Smooth muscle cell (in vitro differentiated cells): Measurements from ENCODE around the gene ARFGAP3. TPM values are rescaled to one million over a fixed set of nuclear protein-coding genes. Genes with fewer than 3 reads are reported as not detected.

Source experiments
- DNase-seq: peaks from one replicate; lab custom pipeline; 2025; ENCODE audit not compliant: unreplicated experiment; lab: John Stamatoyannopoulos, UW
- H2AFZ ChIP-seq: fragments of 200-600 bp; sonication (generic); 2 replicates; pipeline ENCODE4 v1.6.0; 2016; ENCODE audit warnings: antibody characterized with exemption, low read depth, mild to moderate bottlenecking
- H3F3A ChIP-seq: fragments of 200-600 bp; sonication (generic); 2 replicates; pipeline ENCODE4 v1.6.0; 2017; ENCODE audit warnings: antibody characterized with exemption, low read depth
- H3K27ac ChIP-seq: fragments of 200-600 bp; sonication (generic); 2 replicates; pipeline ENCODE4 v1.5.1; 2016; ENCODE audit warnings: low read depth, mild to moderate bottlenecking
- H3K27me3 ChIP-seq: fragments of 200-600 bp; sonication (generic); 2 replicates; pipeline ENCODE4 v1.6.1; 2016; ENCODE audit warnings: low read depth, mild to moderate bottlenecking
- H3K36me3 ChIP-seq: fragments of 200-600 bp; sonication (generic); 2 replicates; pipeline ENCODE4 v1.5.1; 2016; ENCODE audit warnings: low read depth
- H3K4me1 ChIP-seq: fragments of 200-600 bp; sonication (generic); 2 replicates; pipeline ENCODE4 v1.5.1; 2016; ENCODE audit warnings: low read depth
- H3K4me2 ChIP-seq: fragments of 200-600 bp; sonication (generic); 2 replicates; pipeline ENCODE4 v1.6.0; 2016; ENCODE audit warnings: mild to moderate bottlenecking
- H3K4me3 ChIP-seq: fragments of 200-600 bp; sonication (generic); 2 replicates; pipeline ENCODE4 v1.5.1; 2016; ENCODE audit warnings: mild to moderate bottlenecking
- H3K79me2 ChIP-seq: fragments of 200-600 bp; sonication (generic); 2 replicates; pipeline ENCODE4 v1.6.0; 2016; ENCODE audit warnings: low read depth, mild to moderate bottlenecking
- H3K9ac ChIP-seq: fragments of 200-600 bp; sonication (generic); 2 replicates; pipeline ENCODE4 v1.6.0; 2016; ENCODE audit warnings: low read depth
- H3K9me3 ChIP-seq: fragments of 200-600 bp; sonication (generic); replicated peaks from 2 replicates; pipeline ENCODE4 v1.5.1; 2016; ENCODE audit warnings: low read depth
- H4K20me1 ChIP-seq: fragments of 200-600 bp; sonication (generic); 2 replicates; pipeline ENCODE4 v1.6.0; 2016; ENCODE audit warnings: low read depth
- WGBS: methylation state at CpG from one replicate; pipeline ENCODE4 v1.1.7; 2016; ENCODE audit warnings: low lambda C conversion rate; 5-methylcytosine and 5-hydroxymethylcytosine counted together
- polyA plus RNA-seq: library from polyadenylated mRNA; unstranded; fragments of >200 nt; fragmentation: Nextera tagmentation; extraction: Ambion mirVana; gene quantifications from 2 replicates; pipeline ENCODE4 v1.2.1, GENCODE V29; 2016
- total RNA-seq: library from RNA; depleted of rRNA; stranded (reverse); fragments of >200 nt; gene quantifications from 2 replicates; pipeline ENCODE4 v1.2.3, GENCODE V29; 2014
- TF ChIP-seq, protein P1 (sequence below): fragments of 200-600 bp; sonication (generic); IDR thresholded peaks from 2 replicates; pipeline ENCODE4 v1.5.1; 2017; ENCODE audit warnings: borderline replicate concordance, mild to moderate bottlenecking, antibody characterized with exemption; ENCODE audit not compliant: insufficient read depth, poor library complexity, severe bottlenecking

ARFGAP3 gene
- total and polyA plus RNA-seq, 2 experiments from 2014 or later: 69.2 to 89.9 TPM

DNA sequence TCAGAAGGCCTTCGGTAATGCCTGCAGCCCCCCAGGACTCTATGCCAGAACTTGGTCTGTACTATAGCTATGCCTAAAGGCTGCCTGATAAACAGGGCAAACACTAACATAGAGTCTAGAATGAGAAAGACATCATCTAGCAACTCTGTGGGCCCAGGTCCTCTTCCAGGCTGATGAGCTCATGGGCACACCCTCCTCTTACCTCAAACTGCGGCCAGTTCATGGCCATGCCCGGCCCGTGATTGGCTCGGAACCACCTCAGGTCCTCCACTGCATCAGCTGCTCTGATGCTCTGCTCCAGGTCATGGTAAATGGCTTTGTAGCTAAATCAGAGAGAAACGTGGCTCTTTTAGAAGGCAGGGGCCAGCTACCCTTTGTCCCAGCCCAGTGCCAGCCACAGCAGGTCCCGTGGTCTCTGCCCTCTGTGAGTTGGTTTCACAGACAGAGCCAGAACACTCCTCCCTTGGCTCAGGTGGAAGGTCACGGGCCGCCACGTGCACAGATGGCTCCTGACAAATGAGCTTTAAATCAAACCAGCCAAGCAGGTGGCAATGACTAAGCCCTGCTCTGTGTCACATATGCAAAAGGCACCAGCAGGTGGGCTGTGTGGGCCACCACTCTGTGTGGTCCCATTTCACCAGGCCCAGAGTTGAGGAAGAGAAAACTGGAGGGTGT lies 25.0 kb upstream of the ARFGAP3 start:
- Histone ChIP-seq H3K9me3 (no peaks in the 10 kb centered on the region), H3F3A (no peaks in the 10 kb centered on the region), H3K27me3 (no peaks in the 10 kb centered on the region), H3K4me3 (no peak overlapping the region), H3K27ac (no peak overlapping the region), H3K9ac (no peak overlapping the region), H3K79me2 (no peaks in the 10 kb centered on the region), H3K36me3 (no peaks in the 10 kb centered on the region), H4K20me1 (peaks cover 9% of the 10 kb centered on the region), H2AFZ (no peak overlapping the region), H3K4me1 (no peaks in the 10 kb centered on the region), H3K4me2 (no peak overlapping the region)
- DNase-seq: no peak
- 89% methylated on average over 10 of the region's 10 CpGs for WGBS
- TF ChIP-seq, protein P1, sequence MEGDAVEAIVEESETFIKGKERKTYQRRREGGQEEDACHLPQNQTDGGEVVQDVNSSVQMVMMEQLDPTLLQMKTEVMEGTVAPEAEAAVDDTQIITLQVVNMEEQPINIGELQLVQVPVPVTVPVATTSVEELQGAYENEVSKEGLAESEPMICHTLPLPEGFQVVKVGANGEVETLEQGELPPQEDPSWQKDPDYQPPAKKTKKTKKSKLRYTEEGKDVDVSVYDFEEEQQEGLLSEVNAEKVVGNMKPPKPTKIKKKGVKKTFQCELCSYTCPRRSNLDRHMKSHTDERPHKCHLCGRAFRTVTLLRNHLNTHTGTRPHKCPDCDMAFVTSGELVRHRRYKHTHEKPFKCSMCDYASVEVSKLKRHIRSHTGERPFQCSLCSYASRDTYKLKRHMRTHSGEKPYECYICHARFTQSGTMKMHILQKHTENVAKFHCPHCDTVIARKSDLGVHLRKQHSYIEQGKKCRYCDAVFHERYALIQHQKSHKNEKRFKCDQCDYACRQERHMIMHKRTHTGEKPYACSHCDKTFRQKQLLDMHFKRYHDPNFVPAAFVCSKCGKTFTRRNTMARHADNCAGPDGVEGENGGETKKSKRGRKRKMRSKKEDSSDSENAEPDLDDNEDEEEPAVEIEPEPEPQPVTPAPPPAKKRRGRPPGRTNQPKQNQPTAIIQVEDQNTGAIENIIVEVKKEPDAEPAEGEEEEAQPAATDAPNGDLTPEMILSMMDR: no peak

DNA sequence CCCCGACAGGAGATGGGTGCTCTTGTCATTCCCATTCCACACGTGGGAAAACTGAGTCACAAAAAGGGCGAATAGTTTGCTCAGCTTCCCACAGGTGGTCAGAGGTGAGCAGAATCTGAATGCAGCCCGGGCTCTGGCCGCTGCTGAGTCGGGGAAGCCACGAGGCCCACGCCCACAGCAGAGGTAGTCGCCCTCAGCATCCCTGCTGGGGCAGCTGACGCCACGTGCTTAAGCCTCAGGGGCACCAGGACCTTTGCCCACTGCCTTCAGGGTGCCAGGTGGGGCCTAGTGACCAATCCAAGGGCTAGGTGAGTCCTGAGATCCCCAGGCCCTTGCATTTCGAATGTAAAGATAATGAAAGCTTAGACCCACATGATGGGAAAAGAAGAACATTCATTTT lies 24.2 kb upstream of the ARFGAP3 start:
- no peaks in the 10 kb centered on the region for H3K9me3 ChIP-seq
- no peak overlapping the region for H3K9ac ChIP-seq
- H3K36me3 ChIP-seq: no peaks in the 10 kb centered on the region
- H3K4me2 ChIP-seq: no peak overlapping the region
- no peaks in the 10 kb centered on the region for H3F3A ChIP-seq
- H3K27me3 ChIP-seq: no peaks in the 10 kb centered on the region
- H3K4me1 ChIP-seq: no peaks in the 10 kb centered on the region
- H4K20me1 ChIP-seq: peaks cover 9% of the 10 kb centered on the region
- no peak for DNase-seq
- H2AFZ ChIP-seq: no peak overlapping the region
- H3K27ac ChIP-seq: no peak overlapping the region
- no peak overlapping the region for H3K4me3 ChIP-seq
- H3K79me2 ChIP-seq: no peaks in the 10 kb centered on the region
- TF ChIP-seq, protein P1: no peak
- WGBS: 97% methylated on average over 12 of the region's 12 CpGs

- no peak for DNase-seq
- no peaks in the 10 kb centered on the region for H3K36me3 ChIP-seq
Observed at GRCh38 chr22:42880815-42881214, 23.7 kb upstream of the ARFGAP3 start.

More at GRCh38 chr22:42880815-42881214, 23.7 kb upstream of the ARFGAP3 start:
- Histone ChIP-seq H3K9me3 (no peaks in the 10 kb centered on the region), H3F3A (no peaks in the 10 kb centered on the region), H3K27ac (no peak overlapping the region), H4K20me1 (peaks cover 9% of the 10 kb centered on the region), H3K4me1 (no peaks in the 10 kb centered on the region), H3K79me2 (no peaks in the 10 kb centered on the region), H3K27me3 (no peaks in the 10 kb centered on the region), H3K4me3 (no peak overlapping the region), H3K9ac (no peak overlapping the region), H3K4me2 (no peak overlapping the region), H2AFZ (no peak overlapping the region)
- TF ChIP-seq, protein P1: peak; percentile 6
- WGBS: 97% methylated on average over 8 of the region's 8 CpGs
